22Rv1 (cell line): ENCODE results near the gene ISM1.

Experiments
- H3K27ac ChIP-seq: fragments of 450-650 bp; 2 replicates; pipeline ENCODE4 v1.5.1; 2017
- CTCF ChIP-seq: fragments of 450-650 bp; IDR thresholded peaks from 2 replicates; pipeline ENCODE4 v1.5.1; 2017; ENCODE audit warnings: mild to moderate bottlenecking
- ZFX ChIP-seq: fragments of 450-650 bp; IDR thresholded peaks from 2 replicates; pipeline ENCODE4 v1.6.1; 2017; ENCODE audit warnings: antibody characterized with exemption, borderline replicate concordance

The ISM1 gene

GRCh38 chr20:13292201-13292885, 71.3 kb downstream of the ISM1 start:
- H3K27ac ChIP-seq: no peak overlapping the region
- no peak for TF ChIP-seq CTCF
- no peak for TF ChIP-seq ZFX

GRCh38 chr20:13294522-13294921, 73.4 kb downstream of the ISM1 start:
- no peak for TF ChIP-seq ZFX
- TF ChIP-seq CTCF: no peak
- no peak overlapping the region for H3K27ac ChIP-seq

GRCh38 chr20:13295637-13296036, 74.6 kb downstream of the ISM1 start:
- H3K27ac ChIP-seq: no peak overlapping the region
- TF ChIP-seq CTCF: no peak
- TF ChIP-seq ZFX: no peak

- no peak overlapping the region for H3K27ac ChIP-seq
- no peak for TF ChIP-seq CTCF
- no peak for TF ChIP-seq ZFX
Observed at GRCh38 chr20:13296070-13296469, 75.0 kb downstream of the ISM1 start.

GRCh38 chr20:13297147-13297899, 76.2 kb downstream of the ISM1 start:
- TF ChIP-seq ZFX: no peak
- no peak for TF ChIP-seq CTCF

GRCh38 chr20:13298692-13299373, 77.8 kb downstream of the ISM1 start:
- H3K27ac ChIP-seq: no peak overlapping the region
- TF ChIP-seq ZFX (no peak), CTCF (no peak)

More at GRCh38 chr20:13297147-13297899, 76.2 kb downstream of the ISM1 start:
- H3K27ac ChIP-seq: no peak overlapping the region
